Mammary epithelial cell (primary cell): ENCODE results near the gene GNAT3.

ENCODE experiments used
- CTCF ChIP-seq, 2 donors: IDR thresholded peaks in 1 of 2; conservative IDR thresholded peaks in 1 of 2; 2 replicates each; pipeline ENCODE4 v1.5.1; 2011 to 2012; ENCODE audit warnings: inconsistent platforms in 2 of 2, low read length in 2 of 2, mild to moderate bottlenecking in 2 of 2, control low read depth in 1 of 2, low read depth in 1 of 2; ENCODE audit not compliant: insufficient read depth in 1 of 2; ENCODE audit errors: extremely low read depth in 1 of 2
- EZH2 ChIP-seq: IDR thresholded peaks from 2 replicates; pipeline ENCODE4 v1.6.1; 2012; ENCODE audit warnings: low read length, inconsistent platforms, borderline replicate concordance

GRCh38 chr7:80496586-80496985 is 15.3 kb downstream of the GNAT3 start:
- TF ChIP-seq CTCF (conservative IDR thresholded peaks at IDR 0.05 in 1 of 2, IDR thresholded peaks at IDR 0.05 in 1 of 2; ENCODE audit: extremely low read depth in 1 of 2, insufficient read depth in 1 of 2, low read depth in 1 of 2, low read length in 2 of 2) (no peak), EZH2 (no peak)
